Caco-2 (cell line): ENCODE data around the gene ZNF234. TPM values are rescaled to one million over a fixed set of nuclear protein-coding genes. Genes with fewer than 3 reads are reported as not detected.

Experiments
- BruUV-seq: library from RNA; stranded (reverse); fragments of 400-500 nt; replicated peaks from 2 replicates; lab custom pipeline; 2021; lab: Mats Ljungman, UMichigan
- CTCF ChIA-PET: fragments of 300-600 bp; sonication (Branson Sonifier 250); formaldehyde crosslinking; loops from one replicate; lab custom pipeline; 2022; ENCODE audit warnings: antibody characterized with exemption; lab: Charles Lee
- POLR2A ChIA-PET: fragments of 300-600 bp; sonication (Branson Sonifier 250); formaldehyde crosslinking; loops from one replicate; lab custom pipeline; 2022; ENCODE audit warnings: antibody characterized with exemption; lab: Charles Lee
- DNase-seq, 2 experiments: peaks; one replicate each; pipeline versions ENCODE4 v3.0.0 to v3.0.0-alpha.2; 2020 to 2022
- H3K27me3 ChIP-seq: replicated peaks from 2 replicates; pipeline ENCODE4 v1.6.0; 2011; ENCODE audit warnings: low read length; ENCODE audit not compliant: control insufficient read depth, insufficient read depth
- H3K36me3 ChIP-seq: 2 replicates; pipeline ENCODE4 v1.5.1; 2011; ENCODE audit warnings: low read length; ENCODE audit not compliant: control insufficient read depth, insufficient read depth
- H3K4me1 ChIP-seq: fragments of 250-450 bp; sonication (Bioruptor Pico); 2 replicates; pipeline ENCODE4 v1.5.1; 2020; ENCODE audit warnings: mild to moderate bottlenecking
- H3K4me3 ChIP-seq: 2 replicates; pipeline ENCODE4 v1.5.1; 2011; ENCODE audit warnings: low read depth, mild to moderate bottlenecking, control low read depth, low read length
- H3K9me3 ChIP-seq: fragments of 250-450 bp; sonication (Bioruptor Pico); 2 replicates; pipeline ENCODE4 v1.5.1; 2020; ENCODE audit warnings: mild to moderate bottlenecking, moderate library complexity
- H3K27ac Mint-ChIP-seq: one replicate; pipeline ENCODE4 v1.8.0; 2022; ENCODE audit warnings: mixed read lengths; ENCODE audit not compliant: unreplicated experiment
- H3K27me3 Mint-ChIP-seq: one replicate; pipeline ENCODE4 v1.8.0; 2022; ENCODE audit warnings: mixed read lengths; ENCODE audit not compliant: insufficient read depth, unreplicated experiment
- H3K36me3 Mint-ChIP-seq: one replicate; pipeline ENCODE4 v1.8.0; 2022; ENCODE audit warnings: mild to moderate bottlenecking, mixed read lengths; ENCODE audit not compliant: insufficient read depth, unreplicated experiment
- H3K4me1 Mint-ChIP-seq: one replicate; pipeline ENCODE4 v1.8.0; 2022; ENCODE audit warnings: low read depth, mixed read lengths; ENCODE audit not compliant: unreplicated experiment
- H3K4me3 Mint-ChIP-seq: one replicate; pipeline ENCODE4 v1.8.0; 2022; ENCODE audit warnings: mild to moderate bottlenecking, moderate library complexity, mixed read lengths; ENCODE audit not compliant: unreplicated experiment
- H3K9me3 Mint-ChIP-seq: one replicate; pipeline ENCODE4 v1.8.0; 2022; ENCODE audit warnings: mixed read lengths; ENCODE audit not compliant: unreplicated experiment
- intact Hi-C: fragments of 100-400 bp; cut with micrococcal nuclease; formaldehyde crosslinking; loops from one replicate; pipeline ENCODE4 v1.10.0; 2022; ENCODE audit not compliant: unreplicated experiment
- total RNA-seq: library from RNA; stranded (reverse); gene quantifications from 2 replicates; pipeline ENCODE4 v1.2.3, GENCODE V29; 2022
- TF ChIP-seq, protein P1 (sequence below), 2 experiments: fragments of 200-600 bp in 1 of 2; IDR thresholded peaks; 1 replicate in 1 of 2; 2 replicates in 1 of 2; pipeline versions ENCODE4 v1.5.1 to v1.8.0; 2011 to 2022; ENCODE audit warnings: antibody characterized with exemption in 1 of 2, control low read depth in 1 of 2, inconsistent platforms in 1 of 2, low read depth in 1 of 2, low read length in 1 of 2, mild to moderate bottlenecking in 1 of 2, moderate library complexity in 1 of 2; ENCODE audit not compliant: insufficient read depth in 1 of 2, severe bottlenecking in 1 of 2, unreplicated experiment in 1 of 2

The ZNF234 gene
- total RNA-seq, 1 experiment from 2014 or later: 9.4 TPM

DNA sequence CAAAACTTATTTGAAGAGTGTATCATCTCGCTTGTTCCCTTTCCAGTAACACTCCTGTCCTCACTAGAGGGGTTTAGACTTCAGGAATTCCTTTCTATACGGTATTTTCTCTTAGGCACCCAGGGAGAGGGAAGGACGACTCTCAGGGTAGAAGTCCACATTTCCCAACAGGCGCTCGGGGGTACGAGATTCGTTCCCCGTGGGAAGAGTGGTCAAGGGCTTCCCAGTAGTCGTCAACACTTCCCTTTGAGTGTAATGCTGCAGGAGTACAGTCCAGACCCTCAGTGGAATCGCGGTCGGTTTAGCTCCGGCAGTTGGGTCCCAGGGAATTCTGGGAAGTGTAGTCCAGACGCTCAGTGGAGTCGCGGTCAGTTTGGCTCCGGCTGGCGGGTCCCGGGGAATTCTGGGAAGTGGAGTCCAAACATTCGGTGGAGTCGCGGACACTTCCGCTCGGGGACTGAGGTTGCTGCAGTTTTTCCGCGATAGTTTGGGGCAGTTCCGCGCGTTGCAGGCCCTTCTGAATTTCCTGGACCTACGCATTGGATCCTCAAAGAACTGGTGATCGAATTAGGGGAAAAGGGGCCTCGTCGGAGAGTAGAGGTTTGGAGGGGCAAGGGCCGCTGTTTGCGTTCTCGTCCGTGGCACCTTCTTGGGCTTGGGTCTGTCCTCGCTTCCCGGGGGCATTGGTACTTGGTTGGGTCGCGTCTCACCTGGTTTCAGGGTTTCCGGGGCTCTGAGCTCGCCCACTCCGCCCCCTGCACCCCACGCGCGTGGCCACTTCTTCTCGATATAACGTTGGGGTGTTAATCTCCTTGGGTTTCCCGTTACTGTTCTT, 47.2 kb upstream of the ZNF234 start, which contains the start of gene ZNF224:
ZNF224 (plus strand) TSS at position 431 of the 835 bp plus-strand sequence. CDS start 3,513 bp downstream, outside the sequence.
- POLR2A ChIA-PET: interaction anchor here (0.6 to 1.7 kb wide), 4 partner anchors 43 to 344 kb away, joined by 3 to 7 read pairs (median 4); partner anchors contain the start of genes ZNF226 and ZNF45
- intact Hi-C loops: loop anchor here (1.0 to 5.0 kb wide), 8 partner anchors 19 to 143 kb away; partner anchors contain the start of genes ZNF221, ZNF222, ZNF225 and ZNF226
- CTCF ChIA-PET: interaction anchor here (1.1 kb wide), 1 partner anchor 43 kb away, joined by 3 read pairs; no protein-coding TSS in a partner anchor

GRCh38 chr19:44107751-44108150, 33.6 kb upstream of the ZNF234 start:
- ChIA-PET POLR2A (no interaction called here), CTCF (no interaction called here)
- no TSS peak for BruUV-seq
- no peak overlapping the region for H3K4me3 ChIP-seq
- H3K9me3 Mint-ChIP-seq: peaks cover 23% of the 10 kb centered on the region
- H3K4me1 Mint-ChIP-seq: peaks cover 7% of the 10 kb centered on the region
- TF ChIP-seq, protein P1, sequence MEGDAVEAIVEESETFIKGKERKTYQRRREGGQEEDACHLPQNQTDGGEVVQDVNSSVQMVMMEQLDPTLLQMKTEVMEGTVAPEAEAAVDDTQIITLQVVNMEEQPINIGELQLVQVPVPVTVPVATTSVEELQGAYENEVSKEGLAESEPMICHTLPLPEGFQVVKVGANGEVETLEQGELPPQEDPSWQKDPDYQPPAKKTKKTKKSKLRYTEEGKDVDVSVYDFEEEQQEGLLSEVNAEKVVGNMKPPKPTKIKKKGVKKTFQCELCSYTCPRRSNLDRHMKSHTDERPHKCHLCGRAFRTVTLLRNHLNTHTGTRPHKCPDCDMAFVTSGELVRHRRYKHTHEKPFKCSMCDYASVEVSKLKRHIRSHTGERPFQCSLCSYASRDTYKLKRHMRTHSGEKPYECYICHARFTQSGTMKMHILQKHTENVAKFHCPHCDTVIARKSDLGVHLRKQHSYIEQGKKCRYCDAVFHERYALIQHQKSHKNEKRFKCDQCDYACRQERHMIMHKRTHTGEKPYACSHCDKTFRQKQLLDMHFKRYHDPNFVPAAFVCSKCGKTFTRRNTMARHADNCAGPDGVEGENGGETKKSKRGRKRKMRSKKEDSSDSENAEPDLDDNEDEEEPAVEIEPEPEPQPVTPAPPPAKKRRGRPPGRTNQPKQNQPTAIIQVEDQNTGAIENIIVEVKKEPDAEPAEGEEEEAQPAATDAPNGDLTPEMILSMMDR (IDR thresholded peaks at IDR 0.05; ENCODE audit: insufficient read depth in 1 of 2, low read depth in 1 of 2, low read length in 1 of 2, severe bottlenecking in 1 of 2, unreplicated experiment in 1 of 2): no peak
- peaks cover 8% of the 10 kb centered on the region for H3K36me3 ChIP-seq
- no peaks in the 10 kb centered on the region for H3K27me3 Mint-ChIP-seq
- intact Hi-C loops: no loop called here
- H3K27me3 ChIP-seq: no peaks in the 10 kb centered on the region
- peaks cover 37% of the 10 kb centered on the region for H3K36me3 Mint-ChIP-seq
- H3K4me3 Mint-ChIP-seq: no peak overlapping the region
- H3K27ac Mint-ChIP-seq: no peak overlapping the region
- no peak for DNase-seq
- H3K4me1 ChIP-seq: no peaks in the 10 kb centered on the region
- H3K9me3 ChIP-seq: no peaks in the 10 kb centered on the region

More for the DNA sequence above, 47.2 kb upstream of the ZNF234 start, which contains the start of gene ZNF224:
- peak within 1 kb of the TSS; percentile 74 for H3K4me3 ChIP-seq
- no peaks in the 10 kb centered on the region for H3K27me3 ChIP-seq
- no TSS peak for BruUV-seq
- H3K36me3 ChIP-seq: no peaks in the 10 kb centered on the region
- Mint-ChIP-seq H3K4me1 (no peaks in the 10 kb centered on the region), H3K9me3 (no peaks in the 10 kb centered on the region), H3K4me3 (peak within 1 kb of the TSS; percentile 92), H3K27me3 (no peaks in the 10 kb centered on the region), H3K36me3 (peaks cover 20% of the 10 kb centered on the region), H3K27ac (peak within 1 kb of the TSS; percentile 90)
- H3K4me1 ChIP-seq: no peaks in the 10 kb centered on the region
- no peaks in the 10 kb centered on the region for H3K9me3 ChIP-seq
- TF ChIP-seq, protein P1 (IDR thresholded peaks at IDR 0.05; ENCODE audit: insufficient read depth in 1 of 2, low read depth in 1 of 2, low read length in 1 of 2, severe bottlenecking in 1 of 2, unreplicated experiment in 1 of 2): no peak
- peak; percentile 92 to 94 for DNase-seq

GRCh38 chr19:44109458-44109857, 31.9 kb upstream of the ZNF234 start:
- H3K27me3 ChIP-seq: no peaks in the 10 kb centered on the region
- H3K4me1 ChIP-seq: no peaks in the 10 kb centered on the region
- peaks cover 5% of the 10 kb centered on the region; the same call in 1 of the 2 replicates for H3K36me3 ChIP-seq
- no peaks in the 10 kb centered on the region for H3K27me3 Mint-ChIP-seq
- no peak overlapping the region for H3K4me3 ChIP-seq
- intact Hi-C loops: no loop called here
- H3K9me3 ChIP-seq: no peaks in the 10 kb centered on the region
- H3K36me3 Mint-ChIP-seq: peaks cover 35% of the 10 kb centered on the region
- CTCF ChIA-PET: no interaction called here
- no peak overlapping the region for H3K27ac Mint-ChIP-seq
- TF ChIP-seq, protein P1 (IDR thresholded peaks at IDR 0.05; ENCODE audit: insufficient read depth in 1 of 2, low read depth in 1 of 2, low read length in 1 of 2, severe bottlenecking in 1 of 2, unreplicated experiment in 1 of 2): no peak
- POLR2A ChIA-PET: no interaction called here
- no peak for DNase-seq
- BruUV-seq: no TSS peak
- peaks cover 23% of the 10 kb centered on the region for H3K9me3 Mint-ChIP-seq
- H3K4me3 Mint-ChIP-seq: no peak overlapping the region
- peaks cover 7% of the 10 kb centered on the region for H3K4me1 Mint-ChIP-seq
